ENCODE measurements around the gene SPDYE3.
"Not testable (repeated sequence)": the region's sequence is repeated elsewhere in the genome, so short reads cannot be mapped to it uniquely, and the experiment has no call there.

GRCh38 chr7:100318329-100318728 lies 10.8 kb downstream of the SPDYE3 start:
- not testable (repeated sequence) for TF ChIP-seq CTCF, POLR2A (IDR thresholded peaks at IDR 0.05)
